Measurements from ENCODE around the gene FZD7.

Gene FZD7

DNA sequence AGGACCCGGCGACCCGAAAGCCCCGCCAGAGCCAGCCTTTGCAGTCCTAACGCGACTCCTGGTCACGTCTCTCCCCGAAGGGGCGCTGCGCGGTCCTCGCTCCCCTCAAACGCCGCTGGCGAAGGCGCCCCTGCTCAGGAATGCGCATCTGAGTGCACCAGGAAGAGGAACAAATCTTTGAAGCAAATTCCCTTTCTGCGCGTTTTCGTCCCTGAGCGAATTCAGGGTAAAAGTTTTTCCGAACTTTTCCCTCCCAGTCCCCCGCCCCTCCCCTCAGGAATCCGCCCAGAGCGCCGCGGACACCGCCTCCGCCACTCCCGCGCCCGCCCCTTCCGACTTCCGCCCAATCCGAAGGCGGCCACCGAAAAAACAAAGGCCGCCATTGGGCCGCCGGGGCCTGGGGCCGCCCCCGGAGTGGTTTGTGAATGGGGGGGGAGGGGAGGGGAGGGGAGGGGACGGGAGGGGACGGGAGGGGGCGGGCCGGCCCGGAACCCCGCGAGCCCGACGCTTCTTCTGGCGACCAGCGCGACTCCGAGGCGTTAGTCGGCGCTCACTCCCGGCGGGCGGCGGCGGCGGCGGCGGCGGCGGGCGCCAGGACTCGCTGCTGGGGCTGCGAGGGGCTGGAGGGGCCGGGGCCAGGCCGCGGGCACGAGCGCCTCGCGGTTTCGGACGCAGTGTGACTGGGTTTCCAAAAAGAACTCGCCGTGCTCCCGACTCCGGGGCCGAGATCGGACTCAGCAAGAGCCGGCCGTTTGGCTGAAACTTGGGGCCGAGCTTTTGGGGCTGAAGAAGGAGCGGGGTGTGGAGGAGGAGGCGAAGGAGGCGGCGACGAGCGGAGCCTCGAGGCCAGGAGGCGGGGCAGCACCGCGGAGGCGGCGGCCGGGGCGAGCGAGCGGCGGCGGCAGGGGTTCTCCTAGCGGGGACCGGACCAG, at the start of gene FZD7:
TSS of gene FZD7 (plus strand) at position 539 of the 932 bp plus-strand sequence. CDS start 793 bp downstream, outside the sequence.
- peak; percentile 62 to 85 (median 83) for DNase-seq

DNA sequence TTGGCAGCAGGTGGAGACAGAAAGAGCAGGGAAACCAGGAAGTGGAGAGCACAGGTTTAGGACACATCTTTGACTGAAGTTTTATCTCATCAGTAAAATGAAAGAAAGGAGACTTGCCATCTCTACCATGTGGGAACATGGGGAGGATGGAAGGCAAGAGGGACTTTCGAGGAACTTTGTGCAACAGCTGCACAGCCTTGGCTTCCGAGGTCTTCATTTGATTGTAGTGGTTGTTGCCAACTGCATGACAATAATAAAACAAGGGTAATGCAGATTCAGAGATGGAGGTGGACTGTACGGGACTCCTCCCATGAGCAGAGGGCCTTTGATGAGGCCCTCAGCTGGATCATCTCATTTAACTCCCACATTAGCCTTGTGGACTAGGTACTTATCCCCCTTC, 49.3 kb upstream of the FZD7 start:
- no peak for DNase-seq

DNA sequence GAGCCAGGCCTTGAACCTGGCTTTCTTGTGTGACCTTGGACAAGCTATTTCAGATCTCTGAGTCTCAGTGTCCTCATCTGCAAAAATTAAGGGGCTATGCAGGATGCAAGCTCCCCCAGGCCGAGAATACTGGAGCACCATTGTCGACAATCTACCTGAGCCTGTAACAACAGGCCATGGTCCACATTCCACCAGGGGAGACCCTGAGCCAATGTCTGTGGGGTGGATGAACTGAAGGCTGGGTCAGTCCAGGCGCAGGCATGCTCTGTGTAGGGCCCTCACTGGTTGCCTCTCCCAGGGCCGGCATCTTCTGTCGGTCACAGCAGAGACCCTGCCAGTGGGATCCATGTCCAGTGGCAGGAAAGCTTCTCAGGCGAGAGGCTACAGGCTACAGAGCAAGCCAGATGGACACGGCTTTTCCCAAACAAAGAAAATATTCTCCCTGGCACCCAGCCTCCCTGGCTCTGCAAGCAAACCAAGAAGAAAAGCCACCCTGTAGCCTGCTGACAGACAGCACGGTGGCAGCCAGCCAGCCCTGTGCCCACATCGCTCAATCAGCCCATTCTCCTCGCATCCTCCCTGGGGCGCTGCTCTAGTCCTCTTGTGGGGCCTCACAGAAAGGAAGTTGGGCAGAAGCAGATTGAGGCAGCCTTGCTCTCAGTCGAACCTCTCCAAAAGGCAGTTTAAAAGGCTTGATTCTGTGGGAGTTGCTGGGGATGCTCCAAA, 48.7 kb upstream of the FZD7 start:
- no peak for DNase-seq

DNA sequence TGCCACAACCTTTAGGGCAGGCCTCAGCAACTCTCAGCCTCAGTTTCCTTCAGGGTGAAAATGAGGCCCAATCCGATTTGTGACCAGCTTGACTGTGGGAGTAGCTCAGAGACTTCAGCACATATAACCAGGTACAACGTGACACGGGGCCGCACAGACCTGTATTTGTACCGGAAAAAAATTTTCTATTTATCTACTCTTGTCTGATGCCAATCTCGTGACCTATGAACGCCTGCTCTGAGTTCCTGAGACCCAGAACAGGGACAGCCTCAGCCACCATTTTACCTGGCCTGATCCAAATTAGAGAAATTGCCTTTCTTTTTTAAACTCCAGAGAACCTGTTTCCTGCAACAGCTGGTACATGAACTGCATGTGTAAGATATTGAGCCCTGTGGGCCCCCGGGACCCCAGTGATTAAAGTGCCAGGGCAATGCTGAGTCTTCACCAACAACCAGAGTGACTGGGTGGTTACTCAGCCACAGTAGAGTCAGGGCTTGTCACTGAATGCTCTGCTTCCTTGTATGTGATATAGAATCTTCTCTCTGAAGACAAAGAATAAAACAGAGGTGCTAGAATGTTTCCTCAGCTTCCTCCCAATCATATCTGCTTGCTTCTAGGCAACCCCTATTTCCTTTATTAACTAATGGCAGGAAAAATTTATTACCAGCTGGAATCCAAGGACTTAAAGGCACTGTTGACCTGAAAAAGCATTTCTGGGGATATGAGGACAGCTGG, 47.8 kb upstream of the FZD7 start:
- DNase-seq = no peak

DNA sequence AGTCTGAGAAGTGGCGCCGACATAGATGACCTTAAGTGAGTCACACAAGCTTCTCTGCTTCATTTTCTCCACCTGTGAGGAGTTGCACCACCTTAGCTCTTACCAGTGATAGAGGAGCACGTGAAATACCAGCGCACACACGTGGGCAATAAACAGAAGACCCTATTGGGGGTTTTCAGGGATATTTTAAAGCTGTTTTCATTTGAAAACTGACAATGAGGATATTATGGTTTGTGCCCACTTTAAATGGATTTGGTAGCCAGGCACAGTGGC, 47.3 kb upstream of the FZD7 start:
- DNase-seq = no peak

DNA sequence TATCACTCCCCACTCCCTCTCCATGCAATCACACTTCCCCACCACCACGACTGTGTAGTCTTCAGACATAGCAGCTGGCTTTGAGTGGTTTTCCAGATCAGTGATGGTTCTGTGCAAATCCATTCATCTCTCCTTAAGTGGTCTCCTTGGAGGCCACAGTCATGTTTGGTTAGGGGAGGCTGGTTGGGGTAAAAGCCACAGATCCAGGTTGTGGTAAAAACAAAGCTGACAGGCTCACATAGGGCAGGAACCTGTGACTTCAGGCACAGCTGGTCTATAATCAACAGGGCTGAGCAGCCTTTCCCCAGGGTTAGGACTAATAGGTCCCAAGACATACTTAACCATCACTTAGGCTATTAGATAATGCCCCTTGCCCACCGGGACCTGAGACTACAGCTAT, 46.2 kb upstream of the FZD7 start:
- peak in 1 of 3 experiments; percentile 69 for DNase-seq

DNA sequence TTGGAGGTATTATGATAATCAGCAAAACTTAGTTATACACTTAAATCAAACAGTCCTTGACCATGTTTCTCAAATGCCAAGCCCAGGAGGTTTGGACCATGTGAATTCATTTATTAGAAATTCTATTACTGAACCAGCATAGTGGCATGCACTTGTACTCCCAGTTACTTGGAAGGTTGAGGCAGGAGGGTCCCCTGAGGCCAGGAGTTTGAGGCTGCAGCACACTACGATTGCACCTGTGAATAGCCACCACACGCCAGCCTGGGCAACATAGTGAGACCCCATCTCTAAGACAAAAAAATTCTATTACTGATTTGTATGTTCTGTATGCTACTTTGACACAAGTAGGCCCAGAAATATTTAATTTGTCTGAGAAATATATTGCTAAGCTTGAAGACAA, 43.6 kb upstream of the FZD7 start:
- no peak for DNase-seq

DNA sequence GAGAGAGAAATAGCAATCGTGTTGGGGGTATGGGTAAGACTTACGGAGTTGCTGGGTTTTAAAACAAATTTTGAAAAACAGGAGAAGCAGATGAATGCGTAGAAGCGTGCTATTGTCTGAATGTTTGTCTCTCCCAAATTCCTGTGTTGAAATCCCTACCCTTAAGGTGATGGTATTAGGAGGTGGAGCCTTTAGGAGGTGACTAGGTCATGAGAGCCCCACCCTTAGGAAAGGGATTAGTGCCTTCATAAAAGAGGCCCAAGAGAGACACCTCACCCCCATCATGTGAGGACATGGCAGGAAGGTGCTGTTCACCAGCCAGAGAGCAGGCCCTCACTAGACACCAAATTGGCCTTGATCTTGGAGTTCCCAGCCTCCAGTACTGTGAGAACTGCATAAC, 40.7 kb upstream of the FZD7 start:
- DNase-seq = no peak

DNA sequence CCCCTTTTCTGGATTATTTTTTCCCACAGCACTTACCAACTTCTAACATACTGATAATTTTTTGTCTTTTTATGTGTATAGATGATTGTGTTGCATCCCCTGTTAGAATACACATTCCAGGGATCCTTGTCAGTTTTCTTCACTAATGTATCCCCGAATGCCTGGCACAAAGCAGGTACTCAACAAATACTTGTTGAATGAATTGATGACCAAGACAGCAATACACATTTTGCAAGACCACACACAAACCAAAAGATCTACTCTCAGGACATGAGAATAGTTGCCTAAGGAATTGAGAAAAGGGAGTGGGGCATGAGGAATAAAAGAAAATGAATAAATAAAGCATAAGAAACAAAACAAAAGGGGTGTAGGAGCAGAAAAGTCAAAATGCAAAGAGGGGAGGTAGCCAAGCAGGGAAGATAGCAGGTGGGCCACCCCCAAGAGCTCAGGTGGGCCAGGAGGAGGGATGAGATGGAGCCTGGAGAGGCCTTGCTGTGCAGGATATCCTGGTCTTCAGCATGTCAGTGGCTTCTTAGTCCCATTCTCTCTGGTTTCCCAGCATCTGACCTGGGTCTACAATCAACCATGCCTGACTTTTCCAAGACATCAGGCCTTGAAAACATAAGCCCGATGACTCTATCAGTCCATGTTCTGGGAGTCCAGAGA, 38.5 kb upstream of the FZD7 start:
- no peak for DNase-seq

DNA sequence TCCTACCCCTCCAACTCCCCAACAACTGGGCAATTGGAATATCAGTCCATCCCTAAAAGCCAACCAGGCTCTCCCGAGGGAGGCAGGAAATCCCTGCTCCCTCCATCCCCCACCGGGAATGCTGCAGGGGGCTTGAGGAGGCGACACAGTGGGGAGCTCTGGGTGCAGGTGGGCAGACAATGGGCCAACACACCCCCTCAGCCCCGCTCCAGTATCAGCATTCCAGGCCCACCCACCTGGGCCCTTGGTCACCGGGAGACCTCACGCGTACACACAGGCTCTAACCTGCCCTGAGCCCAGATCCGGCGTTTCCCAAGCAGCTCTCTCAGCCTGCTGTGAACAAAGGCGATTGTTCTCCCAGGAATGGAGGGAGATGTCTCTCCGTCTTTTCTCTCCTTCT, 37.6 kb upstream of the FZD7 start:
- DNase-seq = peak in 2 of 3 experiments; percentile 14 to 20

DNA sequence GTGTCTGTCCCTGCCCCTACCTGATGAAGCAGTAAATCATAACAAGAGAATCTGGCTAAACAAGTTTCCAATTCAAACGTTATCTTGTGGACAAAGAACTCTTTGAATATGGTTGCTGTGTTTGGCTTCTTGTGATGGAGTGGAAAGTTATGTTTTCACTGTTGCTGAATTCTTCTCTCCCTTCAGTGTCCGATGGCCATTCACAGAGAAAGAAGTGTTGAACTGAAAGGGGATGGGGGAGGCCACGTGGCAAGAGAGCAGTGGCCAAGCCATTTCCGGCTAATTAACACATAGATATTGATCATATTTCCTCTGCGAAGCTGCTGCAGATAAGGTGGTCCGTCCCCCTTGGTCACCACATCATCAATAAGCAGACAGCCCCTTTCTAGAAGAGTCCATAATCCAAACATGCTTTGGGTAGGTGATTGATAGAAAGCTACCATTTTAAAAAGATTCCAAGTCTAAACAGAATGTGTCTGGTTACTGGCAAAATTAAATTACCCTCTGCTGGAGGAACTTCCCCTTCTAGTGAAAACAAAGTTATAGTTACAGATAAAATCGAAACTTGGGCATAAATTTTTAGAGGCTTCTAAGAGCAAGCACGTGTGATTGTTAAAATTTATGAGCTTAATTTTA, 36.9 kb upstream of the FZD7 start:
- no peak for DNase-seq

DNA sequence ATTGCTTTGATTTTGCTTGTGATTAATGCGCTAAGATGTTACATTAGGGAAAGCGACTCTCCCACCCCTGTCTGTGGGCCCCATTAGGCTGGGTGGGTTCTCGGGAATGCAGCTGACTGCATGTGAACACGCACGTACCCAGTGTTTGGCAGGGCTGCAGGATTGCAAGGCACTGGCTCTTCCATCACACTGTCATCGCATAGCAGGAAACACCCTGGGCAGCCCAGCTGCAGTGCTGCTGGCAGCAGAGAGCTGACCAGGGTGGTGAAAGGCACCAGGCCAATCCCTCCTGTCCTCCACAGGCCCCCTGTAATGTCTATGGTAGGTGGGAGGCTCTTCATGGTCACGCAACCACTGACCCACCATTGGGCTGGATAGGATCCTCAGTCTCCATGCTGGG, 34.4 kb upstream of the FZD7 start:
- DNase-seq = no peak

DNA sequence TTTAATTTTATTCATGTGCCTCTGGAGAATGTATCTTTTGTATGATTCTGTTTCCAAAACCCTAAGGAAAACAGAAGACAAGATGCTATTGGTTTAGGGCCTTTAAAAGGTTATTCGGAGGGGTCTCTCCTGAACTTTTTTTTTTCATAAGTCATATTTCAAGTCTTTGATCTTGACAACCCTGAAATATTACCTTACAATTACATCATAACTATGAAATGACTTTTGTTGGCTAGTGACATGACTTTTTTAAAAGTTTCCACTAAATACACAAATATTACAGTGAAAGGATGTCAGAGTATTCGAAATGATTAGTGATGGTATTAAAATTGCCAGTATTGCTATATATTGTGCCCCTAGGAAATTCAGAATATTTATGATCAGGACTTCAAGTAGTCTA, 31.8 kb upstream of the FZD7 start:
- no peak for DNase-seq

DNA sequence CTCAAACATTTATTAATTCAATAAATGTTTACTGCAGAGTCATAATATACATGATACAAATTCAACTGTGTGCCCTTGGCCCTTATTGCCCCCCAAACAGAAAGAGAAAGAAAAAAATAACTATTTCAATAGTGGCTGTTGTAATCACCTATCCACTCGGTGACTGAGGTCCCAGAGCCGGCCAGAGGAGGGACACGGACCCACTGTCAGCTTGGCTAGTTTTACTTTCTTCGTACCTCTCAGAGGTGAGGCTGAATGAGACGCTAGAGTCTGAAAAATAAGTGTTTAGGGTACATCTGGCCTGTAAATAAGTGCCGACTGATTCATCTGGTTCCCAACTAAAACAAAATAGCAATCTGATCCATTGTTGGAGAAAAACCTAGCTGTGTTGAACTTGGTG, 31.3 kb upstream of the FZD7 start:
- no peak for DNase-seq

DNA sequence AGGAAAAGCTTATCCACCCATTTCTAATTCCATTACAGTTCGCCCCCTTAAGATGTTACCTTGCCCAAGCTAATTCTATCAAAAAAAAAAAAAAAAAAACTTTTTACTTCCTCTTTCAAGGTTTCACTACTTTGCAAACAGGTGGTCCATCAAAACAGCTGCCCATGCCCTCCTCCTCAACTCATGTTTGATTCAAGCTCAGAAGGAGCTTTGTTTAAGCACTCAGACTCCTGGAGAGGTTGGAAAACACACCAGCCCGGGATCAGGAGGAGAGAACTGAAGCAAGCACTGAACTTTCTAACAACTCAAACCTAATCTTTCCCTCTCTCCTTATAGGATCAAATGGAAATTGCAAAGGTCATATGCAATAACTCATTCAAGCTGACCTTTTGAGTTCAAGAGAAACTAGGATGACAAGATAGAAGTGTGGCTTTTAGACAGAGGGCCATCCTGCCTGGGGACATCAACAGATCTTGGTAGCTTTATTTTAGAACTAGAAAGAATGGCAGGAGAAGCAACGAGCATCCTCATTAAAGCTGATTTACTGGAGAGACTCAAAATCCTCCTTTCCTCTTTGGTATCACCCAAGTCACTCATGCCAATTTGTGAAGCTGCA, 28.3 kb upstream of the FZD7 start:
- no peak for DNase-seq

DNA sequence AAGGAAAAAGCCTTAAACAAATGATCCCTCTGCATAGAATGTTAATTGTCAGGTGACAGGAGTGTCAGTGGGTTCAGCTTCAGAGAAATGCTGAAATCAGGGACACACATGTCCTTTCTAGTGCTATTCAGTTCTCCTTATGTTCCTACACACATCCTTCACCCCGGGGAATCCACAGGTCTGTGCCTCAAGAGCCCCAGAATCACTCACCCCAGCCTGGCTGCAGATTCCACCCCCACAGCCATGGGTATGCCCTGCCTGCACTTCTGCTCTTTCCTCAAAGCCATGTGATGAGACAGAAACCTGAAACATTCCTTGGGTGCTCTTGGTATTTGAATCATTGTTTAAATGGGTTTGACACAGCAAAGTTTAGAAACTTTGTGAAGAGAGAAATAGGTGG, 27.4 kb upstream of the FZD7 start:
- no peak for DNase-seq

DNA sequence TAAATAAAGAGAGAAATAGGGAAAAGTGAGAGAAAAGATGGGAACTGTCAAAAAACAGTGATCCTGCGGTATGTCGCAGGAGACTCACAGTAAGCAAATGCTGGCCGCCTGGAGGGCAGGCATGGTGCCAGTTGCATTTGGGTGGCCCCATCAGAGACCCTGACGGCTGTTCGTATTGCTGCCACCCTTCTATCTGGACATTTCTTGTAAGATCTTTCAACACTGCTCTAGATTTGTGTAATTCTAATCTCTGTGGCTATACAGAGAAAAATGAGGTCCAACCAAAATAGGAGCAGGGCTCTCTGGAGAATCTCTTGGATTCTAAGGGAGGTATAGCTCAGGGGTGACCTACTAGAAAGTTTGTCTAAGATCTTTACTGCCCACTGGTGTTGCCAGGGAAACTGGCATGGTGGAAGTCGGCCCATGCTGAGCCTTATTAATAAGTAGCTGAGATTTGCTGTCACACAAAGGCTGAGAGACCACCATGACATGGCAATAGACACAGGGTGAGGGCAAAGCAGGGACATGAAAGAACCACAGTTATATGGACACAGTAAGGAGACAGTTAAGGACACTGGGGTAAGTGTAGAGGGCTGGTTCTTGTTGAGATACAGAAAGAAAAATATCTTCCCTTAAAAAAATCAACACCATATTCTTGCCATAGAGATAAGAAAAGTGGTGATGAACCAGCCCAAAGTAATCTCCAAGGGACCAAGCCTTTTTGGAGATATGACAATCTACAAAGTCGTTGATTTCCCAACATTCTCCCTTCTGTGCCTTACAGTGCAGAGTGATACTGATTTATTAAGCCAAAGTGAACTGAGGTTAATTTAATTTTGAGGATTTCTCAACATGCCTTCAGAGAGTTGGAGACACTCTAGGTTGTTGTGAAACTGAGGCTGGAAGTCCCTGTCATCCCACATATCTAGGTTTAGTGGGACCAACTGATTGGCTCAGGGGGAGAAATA, 26.4 kb upstream of the FZD7 start:
- peak in 1 of 3 experiments; percentile 11 for DNase-seq

DNA sequence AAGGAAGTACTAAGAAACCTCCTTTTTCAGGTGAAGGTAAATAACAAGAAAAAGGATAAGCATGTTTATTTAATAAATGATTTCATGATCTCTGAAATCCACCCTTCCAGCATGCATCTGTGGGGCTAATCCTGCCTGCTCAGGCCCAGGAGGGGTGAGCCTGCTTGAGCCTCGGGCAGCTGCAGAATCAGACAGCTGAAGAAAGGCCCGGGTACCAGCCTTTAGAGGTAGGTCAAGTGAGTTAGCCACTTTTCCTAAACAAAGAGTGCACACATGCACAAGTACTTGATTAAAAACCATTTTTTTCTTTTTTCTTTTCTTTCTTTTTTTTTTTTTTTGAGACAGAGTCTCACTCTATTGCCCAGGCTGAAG, 25.7 kb upstream of the FZD7 start:
- no peak for DNase-seq

DNA sequence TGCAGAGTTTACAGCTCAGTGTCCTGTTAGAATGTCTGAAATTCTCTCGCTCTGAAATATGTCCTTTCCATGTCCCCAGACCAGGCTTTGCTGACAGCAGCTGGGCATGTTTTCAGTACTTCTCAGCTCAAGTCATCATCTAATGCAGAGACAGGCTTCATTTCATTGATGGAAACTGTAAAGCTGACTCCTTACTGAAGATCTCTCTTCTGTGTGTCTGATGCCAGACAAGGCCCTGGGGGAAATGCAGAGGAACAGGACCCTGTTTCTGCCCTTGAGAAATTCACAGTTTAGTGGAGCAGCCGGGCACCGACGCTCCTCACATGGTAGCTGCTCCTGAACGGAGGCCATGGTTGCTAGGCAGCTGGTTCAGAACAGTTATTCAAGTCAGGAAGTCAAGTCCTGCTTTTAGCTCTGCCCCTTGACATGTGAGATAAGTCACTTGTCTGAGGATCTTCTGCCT, 24.6 kb upstream of the FZD7 start:
- DNase-seq = peak; percentile 4 to 66 (median 16)

DNA sequence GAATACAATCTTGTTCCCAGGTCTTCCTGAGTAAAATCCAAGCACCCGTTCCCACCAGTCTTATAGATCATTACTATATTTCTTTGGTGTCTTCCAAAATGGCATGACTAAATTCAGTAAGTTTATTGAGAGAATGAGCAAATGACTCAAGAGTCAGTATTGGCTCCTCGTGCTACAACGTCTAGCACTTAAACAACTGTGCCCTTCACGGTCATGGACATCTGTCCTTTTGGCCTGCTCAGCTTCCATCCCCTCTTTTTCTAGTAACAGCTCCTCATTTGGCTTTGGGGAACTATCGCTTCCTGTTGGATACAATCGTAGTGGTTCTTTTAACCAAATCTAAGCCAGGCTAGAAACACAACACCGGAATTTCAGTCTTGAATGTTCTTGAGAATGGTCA, 24.1 kb upstream of the FZD7 start:
- no peak for DNase-seq

DNA sequence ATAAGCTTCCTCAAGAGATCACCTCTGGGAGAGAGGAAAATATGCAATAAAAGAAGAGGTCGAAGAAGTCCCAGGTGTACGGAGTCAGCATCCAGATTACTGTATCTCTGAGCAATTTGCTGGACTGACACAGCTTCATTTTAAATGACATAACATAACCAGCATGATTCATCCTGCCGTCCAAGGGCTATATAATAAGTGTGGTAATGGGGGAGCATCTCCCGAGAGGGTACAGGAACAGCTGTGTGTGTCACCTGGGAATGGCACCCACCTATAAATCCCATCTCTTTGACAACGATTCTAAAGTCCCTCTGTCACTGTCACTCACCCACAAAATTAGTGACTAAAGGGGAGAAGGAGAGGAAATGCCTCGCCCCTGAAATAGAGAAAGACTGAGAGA, 19.3 kb upstream of the FZD7 start:
- peak in 1 of 3 experiments; percentile 31 for DNase-seq

Measured in NCI-H1417 (cell line).